ENCODE data around the gene ZNF746. TPM values are rescaled to one million over a fixed set of nuclear protein-coding genes. Genes with fewer than 3 reads are reported as not detected.

ZNF746 gene
- total RNA-seq, 1 experiment from 2014 or later = 17.1 TPM

- TF ChIP-seq KAT7 (CRISPR knock-in tag; IDR thresholded peaks at IDR 0.05; ENCODE audit: borderline replicate concordance) (no peak), RORB (CRISPR knock-in tag; IDR thresholded peaks at IDR 0.05) (no peak), JUN (CRISPR knock-in tag; IDR thresholded peaks at IDR 0.05) (no peak), TCF7 (CRISPR knock-in tag; IDR thresholded peaks at IDR 0.05; ENCODE audit: low read depth) (no peak)
- TF ChIP-seq, protein P1, sequence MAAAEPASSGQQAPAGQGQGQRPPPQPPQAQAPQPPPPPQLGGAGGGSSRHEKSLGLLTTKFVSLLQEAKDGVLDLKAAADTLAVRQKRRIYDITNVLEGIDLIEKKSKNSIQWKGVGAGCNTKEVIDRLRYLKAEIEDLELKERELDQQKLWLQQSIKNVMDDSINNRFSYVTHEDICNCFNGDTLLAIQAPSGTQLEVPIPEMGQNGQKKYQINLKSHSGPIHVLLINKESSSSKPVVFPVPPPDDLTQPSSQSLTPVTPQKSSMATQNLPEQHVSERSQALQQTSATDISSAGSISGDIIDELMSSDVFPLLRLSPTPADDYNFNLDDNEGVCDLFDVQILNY (CRISPR knock-in tag; IDR thresholded peaks at IDR 0.05) = no peak
Measured at GRCh38 chr7:149546331-149546730, 48.7 kb upstream of the ZNF746 start (continued).

DNA sequence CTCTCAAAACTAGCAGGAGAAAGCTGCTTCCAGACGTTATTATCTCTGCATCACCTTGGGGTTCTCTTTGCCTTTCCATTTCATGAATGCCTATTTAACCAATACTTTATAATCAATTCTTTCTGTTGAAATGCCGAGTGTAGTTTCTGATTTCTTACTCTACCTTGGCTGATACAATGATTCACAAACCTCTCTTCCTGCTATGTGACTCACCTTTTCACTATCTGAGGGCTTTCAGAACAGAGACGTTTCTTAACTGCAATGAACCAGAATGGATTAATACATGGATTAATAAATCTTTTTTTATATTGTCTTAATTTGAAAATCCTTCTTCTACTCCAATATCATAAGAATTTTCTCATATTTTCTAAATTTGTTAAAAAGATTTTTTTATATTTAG is 46.4 kb upstream of the ZNF746 start:
- Mint-ChIP-seq H3K9me3 (peaks cover 16% of the 10 kb centered on the region), H3K27me3 (ENCODE audit: low read depth) (peaks cover 2% of the 10 kb centered on the region; the same call in 1 of the 2 replicates), H3K27ac (no peak overlapping the region), H3K4me1 (no peaks in the 10 kb centered on the region), H3K4me3 (no peak overlapping the region), H3K36me3 (peaks cover 38% of the 10 kb centered on the region)
- ATAC-seq (no peak), DNase-seq (ENCODE audit: low spot score) (no peak)
- POLR2A ChIA-PET = no interaction called here
- CTCF ChIA-PET = no interaction called here
- TF ChIP-seq ZNF232 (CRISPR knock-in tag; IDR thresholded peaks at IDR 0.05) (no peak), STAT6 (CRISPR knock-in tag; conservative IDR thresholded peaks at IDR 0.05; ENCODE audit: low read depth) (no peak), ZNF396 (CRISPR knock-in tag; IDR thresholded peaks at IDR 0.05; ENCODE audit: borderline replicate concordance) (no peak), NFE2L1 (CRISPR knock-in tag; IDR thresholded peaks at IDR 0.05) (no peak), EMX1 (CRISPR knock-in tag; IDR thresholded peaks at IDR 0.05) (no peak), HMGXB4 (CRISPR knock-in tag; IDR thresholded peaks at IDR 0.05) (no peak), AFF4 (CRISPR knock-in tag; IDR thresholded peaks at IDR 0.05; ENCODE audit: borderline replicate concordance) (no peak), MXD4 (CRISPR knock-in tag; IDR thresholded peaks at IDR 0.05; ENCODE audit: borderline replicate concordance) (no peak), MYBL2 (CRISPR knock-in tag; IDR thresholded peaks at IDR 0.05) (no peak), FOXP1 (CRISPR knock-in tag; IDR thresholded peaks at IDR 0.05; ENCODE audit: borderline replicate concordance) (no peak), NFATC4 (CRISPR knock-in tag; IDR thresholded peaks at IDR 0.05) (no peak), ZSCAN18 (CRISPR knock-in tag; IDR thresholded peaks at IDR 0.05) (no peak), GABPB1 (CRISPR knock-in tag; IDR thresholded peaks at IDR 0.05) (no peak), NFYB (CRISPR knock-in tag; conservative IDR thresholded peaks at IDR 0.05; ENCODE audit: low read depth) (no peak)
- TF ChIP-seq, protein P2, sequence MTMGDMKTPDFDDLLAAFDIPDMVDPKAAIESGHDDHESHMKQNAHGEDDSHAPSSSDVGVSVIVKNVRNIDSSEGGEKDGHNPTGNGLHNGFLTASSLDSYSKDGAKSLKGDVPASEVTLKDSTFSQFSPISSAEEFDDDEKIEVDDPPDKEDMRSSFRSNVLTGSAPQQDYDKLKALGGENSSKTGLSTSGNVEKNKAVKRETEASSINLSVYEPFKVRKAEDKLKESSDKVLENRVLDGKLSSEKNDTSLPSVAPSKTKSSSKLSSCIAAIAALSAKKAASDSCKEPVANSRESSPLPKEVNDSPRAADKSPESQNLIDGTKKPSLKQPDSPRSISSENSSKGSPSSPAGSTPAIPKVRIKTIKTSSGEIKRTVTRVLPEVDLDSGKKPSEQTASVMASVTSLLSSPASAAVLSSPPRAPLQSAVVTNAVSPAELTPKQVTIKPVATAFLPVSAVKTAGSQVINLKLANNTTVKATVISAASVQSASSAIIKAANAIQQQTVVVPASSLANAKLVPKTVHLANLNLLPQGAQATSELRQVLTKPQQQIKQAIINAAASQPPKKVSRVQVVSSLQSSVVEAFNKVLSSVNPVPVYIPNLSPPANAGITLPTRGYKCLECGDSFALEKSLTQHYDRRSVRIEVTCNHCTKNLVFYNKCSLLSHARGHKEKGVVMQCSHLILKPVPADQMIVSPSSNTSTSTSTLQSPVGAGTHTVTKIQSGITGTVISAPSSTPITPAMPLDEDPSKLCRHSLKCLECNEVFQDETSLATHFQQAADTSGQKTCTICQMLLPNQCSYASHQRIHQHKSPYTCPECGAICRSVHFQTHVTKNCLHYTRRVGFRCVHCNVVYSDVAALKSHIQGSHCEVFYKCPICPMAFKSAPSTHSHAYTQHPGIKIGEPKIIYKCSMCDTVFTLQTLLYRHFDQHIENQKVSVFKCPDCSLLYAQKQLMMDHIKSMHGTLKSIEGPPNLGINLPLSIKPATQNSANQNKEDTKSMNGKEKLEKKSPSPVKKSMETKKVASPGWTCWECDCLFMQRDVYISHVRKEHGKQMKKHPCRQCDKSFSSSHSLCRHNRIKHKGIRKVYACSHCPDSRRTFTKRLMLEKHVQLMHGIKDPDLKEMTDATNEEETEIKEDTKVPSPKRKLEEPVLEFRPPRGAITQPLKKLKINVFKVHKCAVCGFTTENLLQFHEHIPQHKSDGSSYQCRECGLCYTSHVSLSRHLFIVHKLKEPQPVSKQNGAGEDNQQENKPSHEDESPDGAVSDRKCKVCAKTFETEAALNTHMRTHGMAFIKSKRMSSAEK (CRISPR knock-in tag; IDR thresholded peaks at IDR 0.05; ENCODE audit: borderline replicate concordance) = no peak
- TF ChIP-seq, protein P3, sequence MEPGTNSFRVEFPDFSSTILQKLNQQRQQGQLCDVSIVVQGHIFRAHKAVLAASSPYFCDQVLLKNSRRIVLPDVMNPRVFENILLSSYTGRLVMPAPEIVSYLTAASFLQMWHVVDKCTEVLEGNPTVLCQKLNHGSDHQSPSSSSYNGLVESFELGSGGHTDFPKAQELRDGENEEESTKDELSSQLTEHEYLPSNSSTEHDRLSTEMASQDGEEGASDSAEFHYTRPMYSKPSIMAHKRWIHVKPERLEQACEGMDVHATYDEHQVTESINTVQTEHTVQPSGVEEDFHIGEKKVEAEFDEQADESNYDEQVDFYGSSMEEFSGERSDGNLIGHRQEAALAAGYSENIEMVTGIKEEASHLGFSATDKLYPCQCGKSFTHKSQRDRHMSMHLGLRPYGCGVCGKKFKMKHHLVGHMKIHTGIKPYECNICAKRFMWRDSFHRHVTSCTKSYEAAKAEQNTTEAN (CRISPR knock-in tag; IDR thresholded peaks at IDR 0.05) = no peak
